GM18951 (cell line): ENCODE data around the gene RBM38.
"Not testable (repeated sequence)": the region's sequence is repeated elsewhere in the genome, so short reads cannot be mapped to it uniquely, and the experiment has no call there.

ENCODE experiments used
- POLR2A ChIP-seq: IDR thresholded peaks from 4 replicates; pipeline ENCODE4 v1.6.1; 2011; ENCODE audit warnings: mild to moderate bottlenecking; ENCODE audit not compliant: insufficient read length, insufficient read depth; ENCODE audit errors: extremely low read depth
- in situ Hi-C: fragments of 300-500 bp; cut with MboI; formaldehyde crosslinking; loops from one replicate; pipeline ENCODE4 v1.12.0; 2022; ENCODE audit warnings: low sequenced_read_pairs, mixed read lengths, inconsistent platforms; ENCODE audit not compliant: unreplicated experiment

The RBM38 gene

DNA sequence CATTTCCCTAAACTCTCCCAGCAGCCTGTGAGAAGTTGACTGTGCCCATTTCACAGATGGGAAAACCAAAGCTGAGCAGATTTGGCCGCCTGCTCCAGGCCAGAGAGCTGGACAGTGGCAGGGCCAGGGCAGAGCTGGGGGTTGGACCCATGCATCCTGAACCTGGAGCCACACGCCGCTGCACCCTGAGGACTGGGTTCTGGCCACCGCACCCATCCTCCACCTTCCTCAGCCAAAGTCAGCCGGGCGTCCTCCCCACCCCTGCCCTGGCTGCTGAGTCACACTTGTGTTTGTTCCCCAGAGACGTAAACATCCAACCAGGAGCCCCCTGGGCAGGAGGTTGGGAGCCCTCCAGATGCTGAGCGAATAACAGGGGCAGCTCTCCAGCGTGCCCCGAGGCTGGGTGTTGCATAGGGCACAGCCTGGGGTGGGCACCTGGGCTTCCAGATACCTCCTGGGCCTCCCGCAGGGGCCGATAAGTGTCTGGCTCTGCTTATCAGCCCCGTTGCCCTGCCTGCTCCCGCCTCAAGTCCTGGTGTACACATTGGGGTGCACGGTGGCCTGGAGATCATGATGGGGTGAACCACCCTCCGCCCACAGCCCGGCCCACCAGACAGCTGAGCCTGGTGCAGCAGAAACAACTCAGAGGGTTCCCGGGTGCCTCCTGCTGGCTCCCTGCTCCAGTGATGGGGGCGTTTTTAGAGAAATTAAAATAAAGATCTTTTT is 23.8 kb downstream of the RBM38 start:
- in situ Hi-C loops, result no loop called here
- no peak for TF ChIP-seq POLR2A

DNA sequence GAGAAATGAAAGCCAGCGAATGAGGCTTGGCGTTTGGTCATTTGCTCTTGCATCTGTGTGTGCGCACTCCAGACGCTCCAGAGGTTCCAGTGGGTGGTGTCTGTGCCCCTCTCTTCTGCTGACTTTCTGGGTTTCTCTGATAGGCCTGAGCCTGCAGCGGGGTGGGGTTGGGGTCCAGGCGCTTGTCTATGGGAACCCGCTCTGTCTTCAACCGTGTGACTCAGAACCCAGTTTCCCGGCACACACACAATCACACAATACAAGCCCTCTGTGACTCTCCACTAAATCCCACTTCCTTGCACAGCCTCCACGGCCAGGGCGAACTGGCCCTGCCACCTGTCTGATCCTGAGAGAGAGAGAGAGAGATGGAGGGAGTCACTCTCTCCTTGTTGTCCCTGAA is 24.6 kb downstream of the RBM38 start:
- TF ChIP-seq POLR2A, result no peak
- in situ Hi-C loops, result no loop called here

DNA sequence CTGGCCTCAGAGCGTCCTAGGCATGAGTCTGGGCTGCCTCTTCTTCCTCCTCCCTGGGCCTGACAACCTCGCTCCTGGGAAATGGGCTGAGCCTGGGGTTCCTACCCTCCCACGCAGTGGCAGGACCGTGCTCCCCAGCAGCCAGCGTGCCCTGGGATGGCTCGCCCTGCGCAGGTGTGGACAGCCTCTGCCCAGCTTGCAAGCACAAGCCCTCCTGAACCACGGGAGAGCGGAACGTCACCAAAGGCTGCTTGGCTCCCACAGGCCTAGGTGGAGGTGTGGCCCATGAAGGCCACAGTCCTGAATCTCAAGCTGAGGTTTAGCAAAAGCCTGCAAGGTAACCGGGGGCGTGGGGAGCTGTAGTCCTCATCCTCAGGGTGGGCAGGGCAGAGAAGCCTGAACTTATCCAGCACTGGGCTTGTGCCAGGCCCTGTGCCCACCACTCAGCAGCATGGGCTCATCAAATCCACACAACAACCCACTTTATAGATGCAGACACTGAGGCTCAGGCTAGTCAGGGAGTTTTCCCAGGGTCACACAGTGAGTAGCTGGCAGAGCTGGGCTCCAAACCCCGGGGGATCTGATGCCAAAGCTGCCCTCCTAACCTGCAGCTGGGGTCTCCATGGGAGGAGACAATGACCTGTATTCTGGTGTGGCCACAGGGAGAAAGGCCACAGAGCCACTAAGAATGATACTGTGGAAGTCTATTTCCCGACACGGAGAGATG is 25.3 kb downstream of the RBM38 start:
- TF ChIP-seq POLR2A, result no peak
- in situ Hi-C loops, result no loop called here

DNA sequence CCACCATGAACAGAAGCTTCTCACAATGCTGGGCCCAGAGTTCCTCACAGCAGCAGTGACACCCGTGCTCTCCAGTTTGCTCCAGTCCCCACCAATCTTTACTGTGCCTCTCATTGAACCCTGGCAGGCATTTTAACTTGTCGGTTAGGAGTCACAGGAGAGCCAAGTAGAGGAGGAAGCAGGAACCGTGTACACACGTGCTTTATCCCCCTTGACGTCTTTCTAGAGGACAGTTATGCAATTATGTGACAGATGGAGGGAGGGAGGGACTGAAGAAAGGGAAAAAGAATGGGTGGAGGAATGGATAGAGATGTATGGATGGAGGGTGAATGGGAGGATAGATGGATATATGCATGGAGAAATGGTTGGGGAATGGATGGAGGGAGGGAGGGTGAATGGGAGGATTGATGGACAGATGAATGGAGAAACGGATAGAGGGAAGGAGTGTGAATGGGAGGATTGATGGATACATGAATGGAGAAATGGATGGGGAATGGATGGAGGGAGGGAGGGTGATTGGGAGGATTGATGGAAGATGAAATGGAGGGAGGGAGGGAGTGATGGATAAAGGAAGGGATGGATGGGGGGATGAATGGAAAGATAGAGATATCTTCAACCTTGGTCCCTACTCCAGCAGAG is 26.0 kb downstream of the RBM38 start:
- TF ChIP-seq POLR2A, result no peak
- in situ Hi-C loops, result no loop called here

DNA sequence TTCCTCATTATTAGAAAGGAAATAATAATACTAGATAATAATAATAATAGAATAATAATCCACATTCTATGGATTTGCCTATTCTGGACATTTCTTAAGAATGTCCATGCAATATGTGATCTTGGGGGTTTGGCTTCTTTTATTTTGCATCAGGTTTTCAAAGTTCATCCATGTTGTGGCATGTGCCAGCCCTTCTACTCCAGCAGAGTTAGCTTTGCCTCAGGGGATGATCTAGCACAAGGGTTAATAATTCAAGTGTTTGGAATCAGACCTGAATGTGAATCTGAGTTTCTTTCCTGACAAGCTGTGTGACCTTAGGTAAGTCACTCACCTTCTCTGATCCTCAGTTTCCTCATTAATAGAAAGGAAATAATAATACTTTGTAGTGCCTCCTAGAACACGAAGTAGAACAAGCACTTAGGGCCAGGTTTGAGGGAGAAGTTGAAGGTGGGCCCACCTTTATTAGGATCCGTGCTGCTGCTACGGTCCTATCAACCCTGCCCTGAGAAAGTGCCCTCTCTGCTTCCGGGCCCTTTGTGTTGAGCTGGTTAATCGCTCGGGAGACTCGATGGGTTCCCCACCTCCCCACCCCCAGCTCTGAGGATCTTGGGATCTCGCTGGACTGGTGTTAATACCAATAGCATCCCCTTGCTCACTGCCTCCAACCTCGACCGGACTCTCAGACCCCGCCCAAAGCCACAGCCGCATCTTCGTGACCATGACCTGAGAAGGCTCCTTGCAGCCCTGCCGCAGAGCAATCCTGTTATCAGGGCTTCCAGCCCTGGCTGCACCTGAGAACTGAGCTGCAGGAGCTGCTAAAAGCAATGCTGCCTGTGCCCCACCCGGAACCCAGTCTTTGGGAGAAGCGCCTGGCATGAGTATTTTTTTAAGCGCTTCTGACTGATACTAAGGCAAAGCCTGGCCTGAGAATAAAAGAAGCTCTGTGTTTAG is 26.9 kb downstream of the RBM38 start:
- no peak for TF ChIP-seq POLR2A
- in situ Hi-C loops, result no loop called here

DNA sequence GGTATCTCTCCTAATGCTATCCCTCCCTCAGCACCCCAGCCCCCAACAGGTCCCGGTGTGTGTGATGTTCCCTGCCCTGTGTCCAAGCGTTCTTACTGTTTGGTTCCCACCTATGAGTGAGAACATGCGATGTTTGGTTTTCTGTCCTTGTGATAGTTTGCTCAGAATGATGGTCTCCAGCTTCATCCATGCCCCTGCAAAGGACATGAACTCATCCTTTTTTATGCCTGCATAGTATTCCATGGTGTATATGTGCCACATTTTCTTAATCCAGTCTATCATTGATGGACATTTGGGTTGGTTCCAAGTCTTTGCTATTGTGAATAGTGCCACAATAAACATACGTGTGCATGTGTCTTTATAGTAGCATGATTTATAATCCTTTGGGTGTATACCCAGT is 28.3 kb downstream of the RBM38 start:
- in situ Hi-C loops, result not testable (repeated sequence)

DNA sequence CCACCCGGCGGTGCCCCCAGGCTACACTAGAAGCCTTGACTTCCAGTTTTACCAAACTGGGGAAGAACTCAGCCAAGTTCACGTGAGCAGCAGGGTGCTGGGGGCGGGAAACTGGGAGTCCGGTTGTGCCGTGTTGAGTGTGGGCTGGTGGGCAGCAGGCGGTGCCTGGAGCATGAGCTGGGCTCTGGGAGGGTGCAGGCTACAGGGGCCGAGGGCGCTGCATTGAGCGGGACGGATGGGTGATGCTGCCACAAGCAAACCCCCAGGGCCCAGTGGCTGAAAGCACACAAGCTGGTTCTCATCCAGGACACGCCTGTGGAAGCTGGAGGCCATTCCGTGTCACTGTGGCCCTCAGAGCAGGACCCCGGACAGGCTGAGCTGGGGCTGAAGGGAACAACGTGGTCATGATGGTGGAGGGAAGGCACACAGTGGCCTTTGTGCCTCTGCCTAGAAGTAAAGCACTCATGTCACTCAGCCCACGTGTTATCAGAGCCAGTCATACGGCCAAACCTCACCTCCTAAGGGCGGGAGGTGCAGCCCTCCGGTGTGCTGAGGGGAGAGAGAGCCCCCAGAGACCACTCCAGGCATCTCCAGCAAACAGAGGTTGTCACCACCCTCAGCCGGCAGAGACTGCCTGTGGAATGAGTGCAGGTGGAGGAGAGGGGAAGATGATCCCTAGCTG is 29.5 kb downstream of the RBM38 start:
- in situ Hi-C loops, result no loop called here
- TF ChIP-seq POLR2A, result no peak

DNA sequence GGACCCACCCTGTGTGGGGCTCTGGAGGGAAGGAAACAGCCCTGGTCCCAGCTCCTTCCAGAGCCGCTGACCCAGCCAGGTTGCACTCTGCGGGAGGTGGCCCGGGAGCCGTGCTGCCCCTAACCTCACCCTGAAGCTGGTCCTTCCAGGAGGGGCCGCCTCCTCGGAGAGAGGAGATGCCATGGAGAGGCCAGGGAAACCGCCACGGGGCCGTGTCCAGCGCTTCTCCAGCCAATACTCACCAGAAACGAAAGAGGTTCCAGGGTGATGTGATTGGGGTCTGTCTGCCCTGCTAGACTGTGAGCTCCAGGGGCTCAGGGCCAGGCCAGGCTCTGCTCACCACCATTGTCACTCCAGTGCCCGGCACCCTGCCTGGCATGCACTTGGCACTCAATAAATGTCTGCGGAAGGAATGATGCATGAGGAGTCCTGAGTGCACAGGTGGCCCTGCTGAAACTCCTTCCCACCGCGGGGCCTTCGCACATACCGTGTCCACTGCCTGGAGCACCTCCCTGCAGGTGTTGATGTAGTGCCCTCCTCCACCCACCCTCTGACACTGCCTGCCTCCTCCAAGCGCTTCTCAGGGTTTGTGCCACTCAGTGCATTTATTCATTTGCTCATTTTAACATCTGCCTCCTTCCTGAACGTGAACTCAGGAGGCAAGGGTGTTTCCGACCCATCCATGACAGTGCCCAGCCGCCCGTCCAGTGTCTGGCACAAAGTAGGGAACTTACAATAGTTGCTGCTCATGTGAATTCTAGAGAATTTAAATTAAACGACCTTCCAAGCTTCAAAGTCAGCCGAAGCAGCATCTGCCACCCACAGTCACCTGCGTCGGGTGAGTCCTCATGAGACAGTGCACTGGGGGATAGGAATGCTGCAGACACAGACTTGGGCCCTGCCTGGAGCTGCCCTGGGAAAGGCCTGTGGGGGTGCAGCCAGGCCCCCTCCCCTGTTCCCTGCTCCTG is 30.3 kb downstream of the RBM38 start:
- in situ Hi-C loops, result no loop called here
- no peak for TF ChIP-seq POLR2A

DNA sequence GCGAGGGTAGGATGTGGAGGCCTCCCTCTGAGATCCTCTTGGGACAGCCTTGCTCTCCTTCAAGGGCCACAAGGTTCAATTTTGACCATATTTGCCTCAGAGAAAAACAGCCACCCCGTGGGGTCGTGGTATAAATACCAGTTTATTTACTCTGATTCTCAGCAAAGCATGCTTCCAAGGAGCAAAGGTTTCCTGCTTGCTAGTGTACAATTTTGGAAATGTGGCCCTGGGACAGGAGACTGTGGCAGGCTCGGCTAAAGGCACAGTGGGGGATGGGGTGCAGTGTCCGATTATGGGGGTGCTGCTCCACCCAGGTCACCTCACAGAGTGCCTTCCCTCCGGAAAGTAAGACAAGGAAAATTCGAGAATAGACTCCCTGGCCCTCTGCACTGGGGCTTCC is 31.1 kb downstream of the RBM38 start:
- no peak for TF ChIP-seq POLR2A
- in situ Hi-C loops, result no loop called here

DNA sequence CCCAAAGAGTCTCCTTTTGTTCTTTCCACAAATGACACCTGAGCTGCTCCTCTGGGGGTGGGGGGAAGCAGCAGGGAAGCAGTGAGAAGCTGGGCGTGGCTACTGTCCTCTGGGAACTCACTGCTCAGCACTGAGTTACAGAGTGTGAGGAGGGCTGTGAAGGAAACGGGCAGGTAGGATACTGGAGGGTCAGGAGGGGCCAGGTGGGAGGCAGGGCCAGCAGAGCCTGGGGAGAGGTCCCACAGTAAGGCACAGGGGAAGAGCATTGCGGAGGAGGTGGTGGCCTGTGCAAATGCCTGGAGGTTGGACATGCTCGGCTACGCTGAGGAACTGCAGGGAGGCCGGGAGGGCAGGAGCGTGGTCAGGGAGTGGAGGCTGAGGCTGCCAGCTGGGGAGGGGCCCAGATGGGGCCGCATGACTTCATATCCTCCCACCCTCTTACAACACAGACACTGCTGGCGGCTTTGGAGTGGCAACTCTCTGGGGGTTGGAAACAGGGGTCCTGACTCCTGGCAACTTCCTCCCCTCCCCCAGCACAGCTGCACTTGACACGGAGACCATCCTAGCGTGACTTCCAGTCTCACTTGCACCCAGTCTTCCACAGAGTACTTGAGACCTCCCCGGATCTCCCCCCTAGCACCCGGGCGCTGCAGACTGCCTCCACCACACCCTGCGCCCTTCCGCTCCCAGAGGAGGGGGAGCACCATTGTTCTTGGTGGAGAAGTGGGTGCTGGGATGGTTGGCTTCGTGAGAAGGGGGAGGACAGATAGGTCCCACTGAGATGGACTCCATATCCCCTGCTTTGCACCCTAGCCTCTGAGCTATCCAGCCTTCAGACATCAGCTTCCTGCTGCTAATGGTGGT is 34.2 kb downstream of the RBM38 start:
- TF ChIP-seq POLR2A, result no peak

DNA sequence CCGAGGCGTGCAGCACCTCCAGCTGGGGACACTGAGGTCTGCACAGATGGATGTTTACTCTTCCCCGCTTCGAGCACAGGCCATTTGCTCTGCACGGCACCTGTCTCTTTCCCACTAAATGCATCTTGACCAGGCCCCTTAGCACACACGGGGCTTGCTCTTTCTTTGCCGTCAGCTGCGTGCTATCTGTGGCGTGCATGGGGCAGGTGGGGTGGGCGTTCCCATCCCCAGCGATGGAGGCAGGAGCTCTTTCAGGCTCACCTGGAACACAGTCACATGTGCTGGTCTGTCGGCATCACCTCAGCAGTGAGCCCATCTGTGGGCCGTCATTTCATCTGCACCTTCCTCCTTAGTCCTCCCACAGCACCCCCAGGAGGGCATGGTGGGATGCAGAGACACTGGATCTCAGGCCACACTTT is 35.1 kb downstream of the RBM38 start:
- in situ Hi-C loops, result no loop called here
- TF ChIP-seq POLR2A, result no peak

More for the DNA sequence above, 34.2 kb downstream of the RBM38 start:
- in situ Hi-C loops, result no loop called here
